WTC11 (cell line): ENCODE results near the gene OSBPL9. TPM values are rescaled to one million over a fixed set of nuclear protein-coding genes. Genes with fewer than 3 reads are reported as not detected.
A peak's percentile ranks its signal among the peaks of the same experiment; 100 is the strongest.

Source experiments
- ATAC-seq: fragments of 200-7000 bp; cut with Tn5 transposase; 2 replicates; pipeline ENCODE4 v1.10.0; 2021; ENCODE audit warnings: mild to moderate bottlenecking, moderate library complexity
- CTCF ChIA-PET: fragments of 300-600 bp; sonication (Branson Sonifier 250); formaldehyde crosslinking; loops from one replicate; lab custom pipeline; 2021; ENCODE audit warnings: antibody characterized with exemption; lab: Charles Lee
- POLR2A ChIA-PET: fragments of 350-600 bp; sonication (Branson Sonifier 250); formaldehyde crosslinking; loops from one replicate; lab custom pipeline; 2021; ENCODE audit warnings: antibody characterized with exemption; lab: Charles Lee
- DNase-seq: peaks from one replicate; pipeline ENCODE4 v3.0.0; 2021; ENCODE audit warnings: low spot score
- H3K27ac Mint-ChIP-seq: 2 replicates; pipeline ENCODE4 v1.8.0; 2021; ENCODE audit warnings: mixed read lengths
- H3K27me3 Mint-ChIP-seq: 2 replicates; pipeline ENCODE4 v1.8.0; 2021; ENCODE audit warnings: low read depth, mild to moderate bottlenecking, moderate library complexity, mixed read lengths
- H3K36me3 Mint-ChIP-seq: 2 replicates; pipeline ENCODE4 v1.8.0; 2021; ENCODE audit warnings: mixed read lengths
- H3K4me1 Mint-ChIP-seq: 2 replicates; pipeline ENCODE4 v1.8.0; 2022; ENCODE audit warnings: mixed read lengths
- H3K4me3 Mint-ChIP-seq: 2 replicates; pipeline ENCODE4 v1.8.0; 2021; ENCODE audit warnings: mild to moderate bottlenecking, moderate library complexity, mixed read lengths
- H3K9me3 Mint-ChIP-seq: 2 replicates; pipeline ENCODE4 v1.8.0; 2021; ENCODE audit warnings: mixed read lengths
- ELF4 ChIP-seq: sonication (generic); formaldehyde crosslinking; IDR thresholded peaks from 2 replicates; pipeline ENCODE4 v1.8.1; 2022; ENCODE audit warnings: low read depth, mild to moderate bottlenecking, moderate library complexity, missing genetic modification reagents
- GRHL2 ChIP-seq: fragments of 250-450 bp; sonication (Bioruptor Pico); IDR thresholded peaks from 2 replicates; pipeline ENCODE4 v1.8.0; 2022; ENCODE audit warnings: mild to moderate bottlenecking, moderate library complexity; ENCODE audit not compliant: insufficient replicate concordance, severe bottlenecking
- JAZF1 ChIP-seq: fragments of 250-450 bp; sonication (Bioruptor Pico); IDR thresholded peaks from 2 replicates; pipeline ENCODE4 v1.9.0; 2021; ENCODE audit warnings: moderate library complexity, mild to moderate bottlenecking, inconsistent platforms
- MXD4 ChIP-seq: fragments of 250-450 bp; sonication (Bioruptor Pico); IDR thresholded peaks from 2 replicates; pipeline ENCODE4 v1.8.0; 2021; ENCODE audit warnings: mild to moderate bottlenecking, moderate library complexity, borderline replicate concordance
- NFYB ChIP-seq: sonication (generic); formaldehyde crosslinking; conservative IDR thresholded peaks from 2 replicates; pipeline ENCODE4 v1.8.0; 2022; ENCODE audit warnings: low read depth, missing genetic modification reagents
- NR1H2 ChIP-seq: sonication (generic); formaldehyde crosslinking; IDR thresholded peaks from 2 replicates; pipeline ENCODE4 v1.9.0; 2021; ENCODE audit warnings: mild to moderate bottlenecking, moderate library complexity, missing genetic modification reagents
- OVOL2 ChIP-seq: fragments of 250-450 bp; sonication (Bioruptor Pico); IDR thresholded peaks from 2 replicates; pipeline ENCODE4 v1.9.0; 2021; ENCODE audit warnings: mild to moderate bottlenecking, borderline replicate concordance
- PRRX2 ChIP-seq: fragments of 250-450 bp; sonication (Bioruptor Pico); IDR thresholded peaks from 2 replicates; pipeline ENCODE4 v1.8.0; 2021; ENCODE audit warnings: mild to moderate bottlenecking
- SMAD3 ChIP-seq: sonication (generic); formaldehyde crosslinking; IDR thresholded peaks from 2 replicates; pipeline ENCODE4 v1.8.0; 2022; ENCODE audit warnings: missing genetic modification reagents, mild to moderate bottlenecking, borderline replicate concordance
- SOX15 ChIP-seq: fragments of 250-450 bp; sonication (Bioruptor Pico); IDR thresholded peaks from 2 replicates; pipeline ENCODE4 v1.9.0; 2021; ENCODE audit warnings: mild to moderate bottlenecking
- ZNF317 ChIP-seq: sonication (generic); formaldehyde crosslinking; IDR thresholded peaks from 2 replicates; pipeline ENCODE4 v1.8.1; 2023; ENCODE audit warnings: low read depth, mild to moderate bottlenecking, moderate library complexity, missing genetic modification reagents, borderline replicate concordance
- ZNF416 ChIP-seq: fragments of 250-450 bp; sonication (Bioruptor Pico); IDR thresholded peaks from 2 replicates; pipeline ENCODE4 v1.9.0; 2021; ENCODE audit warnings: mild to moderate bottlenecking, inconsistent platforms
- total RNA-seq: library from RNA; stranded (reverse); gene quantifications from 3 replicates; pipeline ENCODE4 v1.2.3, GENCODE V29; 2021
- TF ChIP-seq, protein P1 (sequence below): sonication (generic); formaldehyde crosslinking; IDR thresholded peaks from 2 replicates; pipeline ENCODE4 v1.8.0; 2022; ENCODE audit warnings: mild to moderate bottlenecking, missing genetic modification reagents
- TF ChIP-seq, protein P2 (sequence below): sonication (generic); formaldehyde crosslinking; IDR thresholded peaks from 2 replicates; pipeline ENCODE4 v1.8.1; 2022; ENCODE audit warnings: mild to moderate bottlenecking, moderate library complexity, missing genetic modification reagents
- TF ChIP-seq, protein P3 (sequence below): fragments of 250-450 bp; sonication (Bioruptor Pico); conservative IDR thresholded peaks from 2 replicates; pipeline ENCODE4 v1.9.0; 2021; ENCODE audit warnings: mild to moderate bottlenecking
- TF ChIP-seq, protein P4 (sequence below): fragments of 200-600 bp; IDR thresholded peaks from 2 replicates; pipeline ENCODE4 v1.8.0; 2022; ENCODE audit warnings: antibody characterized with exemption
- TF ChIP-seq, protein P5 (sequence below): sonication (generic); formaldehyde crosslinking; IDR thresholded peaks from 2 replicates; pipeline ENCODE4 v1.8.1; 2023; ENCODE audit warnings: mild to moderate bottlenecking, moderate library complexity, missing genetic modification reagents
- TF ChIP-seq, protein P6 (sequence below): sonication (generic); formaldehyde crosslinking; IDR thresholded peaks from 2 replicates; pipeline ENCODE4 v1.8.1; 2023; ENCODE audit warnings: mild to moderate bottlenecking, missing genetic modification reagents
- TF ChIP-seq, protein P7 (sequence below): sonication (generic); formaldehyde crosslinking; IDR thresholded peaks from 2 replicates; pipeline ENCODE4 v1.8.1; 2023; ENCODE audit warnings: mild to moderate bottlenecking, missing genetic modification reagents, moderate library complexity

OSBPL9 gene
- total RNA-seq, 1 experiment from 2014 or later: 55.6 TPM

DNA sequence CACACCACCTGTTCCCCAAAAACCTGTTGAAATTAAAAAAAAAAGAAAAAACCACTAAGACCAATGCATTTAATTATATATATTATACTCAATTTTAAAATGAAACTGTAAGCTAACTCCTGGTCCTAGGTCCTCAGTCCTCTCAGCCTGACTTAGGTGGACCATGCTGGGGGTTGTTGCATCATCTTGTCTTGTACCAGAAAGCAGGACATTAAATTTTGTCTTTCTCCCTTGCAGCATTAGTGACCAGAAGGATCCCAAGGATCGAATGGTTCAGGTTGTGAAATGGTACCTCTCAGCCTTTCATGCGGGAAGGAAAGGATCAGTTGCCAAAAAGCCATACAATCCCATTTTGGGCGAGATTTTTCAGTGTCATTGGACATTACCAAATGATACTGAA, 164.0 kb downstream of the OSBPL9 start:
- POLR2A ChIA-PET: no interaction called here
- peaks cover 24% of the 10 kb centered on the region for H3K36me3 Mint-ChIP-seq
- CTCF ChIA-PET: interaction anchor here (2.0 kb wide), 1 partner anchor 12 kb away, joined by 6 read pairs; no protein-coding TSS in a partner anchor
- peaks cover 4% of the 10 kb centered on the region for H3K9me3 Mint-ChIP-seq
- ATAC-seq (no peak), DNase-seq (no peak)
- no peaks in the 10 kb centered on the region for H3K4me1 Mint-ChIP-seq
- TF ChIP-seq SMAD3 (CRISPR knock-in tag) (no peak), MXD4 (CRISPR knock-in tag) (no peak), ZNF317 (CRISPR knock-in tag) (no peak), OVOL2 (no peak), GRHL2 (CRISPR knock-in tag) (no peak), ZNF416 (CRISPR knock-in tag) (no peak)
- TF ChIP-seq, protein P1, sequence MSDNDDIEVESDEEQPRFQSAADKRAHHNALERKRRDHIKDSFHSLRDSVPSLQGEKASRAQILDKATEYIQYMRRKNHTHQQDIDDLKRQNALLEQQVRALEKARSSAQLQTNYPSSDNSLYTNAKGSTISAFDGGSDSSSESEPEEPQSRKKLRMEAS (CRISPR knock-in tag): no peak
- TF ChIP-seq, protein P2, sequence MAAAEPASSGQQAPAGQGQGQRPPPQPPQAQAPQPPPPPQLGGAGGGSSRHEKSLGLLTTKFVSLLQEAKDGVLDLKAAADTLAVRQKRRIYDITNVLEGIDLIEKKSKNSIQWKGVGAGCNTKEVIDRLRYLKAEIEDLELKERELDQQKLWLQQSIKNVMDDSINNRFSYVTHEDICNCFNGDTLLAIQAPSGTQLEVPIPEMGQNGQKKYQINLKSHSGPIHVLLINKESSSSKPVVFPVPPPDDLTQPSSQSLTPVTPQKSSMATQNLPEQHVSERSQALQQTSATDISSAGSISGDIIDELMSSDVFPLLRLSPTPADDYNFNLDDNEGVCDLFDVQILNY (CRISPR knock-in tag): no peak
- TF ChIP-seq, protein P3, sequence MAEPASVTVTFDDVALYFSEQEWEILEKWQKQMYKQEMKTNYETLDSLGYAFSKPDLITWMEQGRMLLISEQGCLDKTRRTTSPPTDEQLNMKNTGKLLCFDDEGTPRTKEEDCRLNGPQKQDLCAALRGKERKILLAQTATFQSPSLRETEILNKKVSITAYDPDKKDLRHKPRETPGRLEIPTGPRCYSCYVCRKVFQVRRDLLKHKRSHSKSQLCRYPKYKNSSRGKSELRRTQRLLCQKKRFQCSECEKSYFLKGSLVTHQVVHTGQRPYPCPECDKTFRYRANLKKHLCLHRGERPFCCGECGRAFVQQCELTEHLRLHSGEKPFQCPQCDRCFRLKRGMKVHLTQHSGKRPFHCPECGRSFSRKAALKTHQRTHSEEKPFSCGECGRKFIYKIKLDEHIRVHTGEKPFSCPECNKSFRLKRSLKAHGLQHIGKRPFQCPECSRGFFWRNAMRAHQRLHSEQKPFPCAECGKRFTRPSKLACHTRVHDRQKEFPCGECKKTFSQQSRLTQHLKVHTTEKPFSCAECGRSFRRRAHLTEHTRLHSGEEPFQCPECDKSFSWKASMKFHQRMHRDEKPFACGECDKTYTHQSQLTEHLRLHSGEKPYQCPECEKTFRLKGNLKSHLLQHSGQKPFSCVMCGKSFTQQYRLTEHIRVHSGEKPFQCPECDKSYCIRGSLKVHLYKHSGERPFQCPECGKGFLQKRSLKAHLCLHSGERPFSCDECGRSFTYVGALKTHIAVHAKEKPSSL (CRISPR knock-in tag): no peak
- H3K27me3 Mint-ChIP-seq: no peaks in the 10 kb centered on the region
- no peak overlapping the region for H3K27ac Mint-ChIP-seq
- H3K4me3 Mint-ChIP-seq: no peak overlapping the region

DNA sequence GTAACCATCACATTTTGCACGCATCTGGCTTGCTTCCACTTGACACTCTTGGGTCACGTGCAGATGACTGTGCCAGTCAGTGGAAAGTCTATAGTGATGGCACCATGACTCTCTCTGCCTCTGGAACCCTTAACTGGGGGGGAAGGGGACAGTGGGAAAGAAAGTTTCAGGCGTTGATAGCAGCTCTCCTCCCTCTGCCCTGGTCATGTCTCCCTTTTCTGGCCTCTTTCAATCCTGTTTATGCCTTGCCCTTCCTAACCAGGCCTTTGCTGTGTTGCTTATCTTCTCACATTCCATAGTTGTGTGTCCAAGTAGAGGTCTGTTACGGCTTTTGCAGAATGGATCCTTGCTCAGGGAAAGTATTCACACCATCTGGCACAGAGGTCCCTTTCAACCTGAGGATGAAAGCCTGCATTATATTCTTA, 168.1 kb downstream of the OSBPL9 start:
- Mint-ChIP-seq H3K27ac (0 out of 2 replicates have a peak overlapping the region, but pooled peaks have one; percentile 47), H3K4me1 (no peaks in the 10 kb centered on the region), H3K9me3 (no peaks in the 10 kb centered on the region), H3K36me3 (peaks cover 47% of the 10 kb centered on the region), H3K27me3 (no peaks in the 10 kb centered on the region), H3K4me3 (no peak overlapping the region)
- ChIA-PET POLR2A (no interaction called here), CTCF (interaction anchor here (1.2 kb wide), 1 partner anchor 157 kb away, joined by 5 read pairs; no protein-coding TSS in a partner anchor)
- no peak for TF ChIP-seq NFYB (CRISPR knock-in tag)
- TF ChIP-seq NR1H2 (CRISPR knock-in tag): no peak
- TF ChIP-seq, protein P4, sequence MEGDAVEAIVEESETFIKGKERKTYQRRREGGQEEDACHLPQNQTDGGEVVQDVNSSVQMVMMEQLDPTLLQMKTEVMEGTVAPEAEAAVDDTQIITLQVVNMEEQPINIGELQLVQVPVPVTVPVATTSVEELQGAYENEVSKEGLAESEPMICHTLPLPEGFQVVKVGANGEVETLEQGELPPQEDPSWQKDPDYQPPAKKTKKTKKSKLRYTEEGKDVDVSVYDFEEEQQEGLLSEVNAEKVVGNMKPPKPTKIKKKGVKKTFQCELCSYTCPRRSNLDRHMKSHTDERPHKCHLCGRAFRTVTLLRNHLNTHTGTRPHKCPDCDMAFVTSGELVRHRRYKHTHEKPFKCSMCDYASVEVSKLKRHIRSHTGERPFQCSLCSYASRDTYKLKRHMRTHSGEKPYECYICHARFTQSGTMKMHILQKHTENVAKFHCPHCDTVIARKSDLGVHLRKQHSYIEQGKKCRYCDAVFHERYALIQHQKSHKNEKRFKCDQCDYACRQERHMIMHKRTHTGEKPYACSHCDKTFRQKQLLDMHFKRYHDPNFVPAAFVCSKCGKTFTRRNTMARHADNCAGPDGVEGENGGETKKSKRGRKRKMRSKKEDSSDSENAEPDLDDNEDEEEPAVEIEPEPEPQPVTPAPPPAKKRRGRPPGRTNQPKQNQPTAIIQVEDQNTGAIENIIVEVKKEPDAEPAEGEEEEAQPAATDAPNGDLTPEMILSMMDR: no peak
- TF ChIP-seq, protein P5, sequence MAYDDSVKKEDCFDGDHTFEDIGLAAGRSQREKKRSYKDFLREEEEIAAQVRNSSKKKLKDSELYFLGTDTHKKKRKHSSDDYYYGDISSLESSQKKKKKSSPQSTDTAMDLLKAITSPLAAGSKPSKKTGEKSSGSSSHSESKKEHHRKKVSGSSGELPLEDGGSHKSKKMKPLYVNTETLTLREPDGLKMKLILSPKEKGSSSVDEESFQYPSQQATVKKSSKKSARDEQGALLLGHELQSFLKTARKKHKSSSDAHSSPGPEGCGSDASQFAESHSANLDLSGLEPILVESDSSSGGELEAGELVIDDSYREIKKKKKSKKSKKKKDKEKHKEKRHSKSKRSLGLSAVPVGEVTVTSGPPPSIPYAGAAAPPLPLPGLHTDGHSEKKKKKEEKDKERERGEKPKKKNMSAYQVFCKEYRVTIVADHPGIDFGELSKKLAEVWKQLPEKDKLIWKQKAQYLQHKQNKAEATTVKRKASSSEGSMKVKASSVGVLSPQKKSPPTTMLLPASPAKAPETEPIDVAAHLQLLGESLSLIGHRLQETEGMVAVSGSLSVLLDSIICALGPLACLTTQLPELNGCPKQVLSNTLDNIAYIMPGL (CRISPR knock-in tag): no peak
- no peak for TF ChIP-seq PRRX2 (CRISPR knock-in tag)
- no peak for DNase-seq
- ATAC-seq: no peak

DNA sequence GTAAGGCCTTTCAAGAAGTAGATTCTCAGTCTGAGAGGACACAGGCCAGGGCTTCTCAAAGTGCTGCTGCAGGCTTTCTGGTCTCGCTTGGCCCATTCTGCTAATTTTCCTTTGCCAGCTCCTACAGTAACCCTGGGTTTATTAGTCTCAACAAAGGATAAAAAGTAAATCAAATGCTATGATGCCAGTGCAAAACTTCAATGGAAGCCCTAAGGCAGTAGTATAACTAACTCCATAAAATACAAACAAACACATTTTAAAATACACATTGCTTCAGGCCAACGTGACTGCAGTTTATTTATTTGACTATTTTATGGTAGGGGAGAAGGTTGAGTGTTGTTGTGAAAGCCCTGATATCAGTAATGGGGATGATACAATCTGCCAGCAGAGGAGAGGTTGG, 172.0 kb downstream of the OSBPL9 start:
- Mint-ChIP-seq H3K27ac (no peak overlapping the region), H3K27me3 (no peaks in the 10 kb centered on the region), H3K36me3 (peaks cover 76% of the 10 kb centered on the region), H3K4me3 (no peak overlapping the region), H3K9me3 (no peaks in the 10 kb centered on the region), H3K4me1 (no peaks in the 10 kb centered on the region)
- DNase-seq: no peak
- ATAC-seq: no peak
- CTCF ChIA-PET: no interaction called here
- POLR2A ChIA-PET: no interaction called here
- TF ChIP-seq, protein P6, sequence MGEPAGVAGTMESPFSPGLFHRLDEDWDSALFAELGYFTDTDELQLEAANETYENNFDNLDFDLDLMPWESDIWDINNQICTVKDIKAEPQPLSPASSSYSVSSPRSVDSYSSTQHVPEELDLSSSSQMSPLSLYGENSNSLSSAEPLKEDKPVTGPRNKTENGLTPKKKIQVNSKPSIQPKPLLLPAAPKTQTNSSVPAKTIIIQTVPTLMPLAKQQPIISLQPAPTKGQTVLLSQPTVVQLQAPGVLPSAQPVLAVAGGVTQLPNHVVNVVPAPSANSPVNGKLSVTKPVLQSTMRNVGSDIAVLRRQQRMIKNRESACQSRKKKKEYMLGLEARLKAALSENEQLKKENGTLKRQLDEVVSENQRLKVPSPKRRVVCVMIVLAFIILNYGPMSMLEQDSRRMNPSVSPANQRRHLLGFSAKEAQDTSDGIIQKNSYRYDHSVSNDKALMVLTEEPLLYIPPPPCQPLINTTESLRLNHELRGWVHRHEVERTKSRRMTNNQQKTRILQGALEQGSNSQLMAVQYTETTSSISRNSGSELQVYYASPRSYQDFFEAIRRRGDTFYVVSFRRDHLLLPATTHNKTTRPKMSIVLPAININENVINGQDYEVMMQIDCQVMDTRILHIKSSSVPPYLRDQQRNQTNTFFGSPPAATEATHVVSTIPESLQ (CRISPR knock-in tag): no peak
- no peak for TF ChIP-seq ELF4 (CRISPR knock-in tag)
- no peak for TF ChIP-seq JAZF1 (CRISPR knock-in tag)
- no peak for TF ChIP-seq SOX15
- TF ChIP-seq, protein P7, sequence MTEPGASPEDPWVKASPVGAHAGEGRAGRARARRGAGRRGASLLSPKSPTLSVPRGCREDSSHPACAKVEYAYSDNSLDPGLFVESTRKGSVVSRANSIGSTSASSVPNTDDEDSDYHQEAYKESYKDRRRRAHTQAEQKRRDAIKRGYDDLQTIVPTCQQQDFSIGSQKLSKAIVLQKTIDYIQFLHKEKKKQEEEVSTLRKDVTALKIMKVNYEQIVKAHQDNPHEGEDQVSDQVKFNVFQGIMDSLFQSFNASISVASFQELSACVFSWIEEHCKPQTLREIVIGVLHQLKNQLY: no peak
